GM18519 (cell line): ENCODE measurements around the gene ANKRD13B.

Experiments
- ATAC-seq: cut with Tn5 transposase; IDR thresholded peaks from one replicate; pipeline ENCODE4 v1.9.1; 2021; ENCODE audit warnings: mild to moderate bottlenecking, moderate library complexity; ENCODE audit not compliant: unreplicated experiment, low FRiP score

The ANKRD13B gene

GRCh38 chr17:29579866-29580771, 12.8 kb upstream of the ANKRD13B start:
- ATAC-seq, result peak; percentile 63

- no peak for ATAC-seq
Observed at GRCh38 chr17:29581583-29582253, 11.2 kb upstream of the ANKRD13B start.

- no peak for ATAC-seq
Observed at GRCh38 chr17:29582254-29582765, 10.6 kb upstream of the ANKRD13B start.

GRCh38 chr17:29582772-29583171, 10.2 kb upstream of the ANKRD13B start:
- ATAC-seq, result no peak

GRCh38 chr17:29583324-29584248, 9.3 kb upstream of the ANKRD13B start:
- no peak for ATAC-seq

- no peak for ATAC-seq
Observed at GRCh38 chr17:29584452-29585079, 8.4 kb upstream of the ANKRD13B start.

GRCh38 chr17:29585080-29585751, 7.7 kb upstream of the ANKRD13B start:
- ATAC-seq, result no peak

- no peak for ATAC-seq
Observed at GRCh38 chr17:29586676-29587469, 6.1 kb upstream of the ANKRD13B start.

- ATAC-seq, result no peak
Observed at GRCh38 chr17:29587591-29587990, 5.3 kb upstream of the ANKRD13B start.

- ATAC-seq, result no peak
Observed at GRCh38 chr17:29588017-29588561, 4.8 kb upstream of the ANKRD13B start.

- no peak for ATAC-seq
Observed at GRCh38 chr17:29588562-29589411, 4.1 kb upstream of the ANKRD13B start.

GRCh38 chr17:29589524-29590410, 3.2 kb upstream of the ANKRD13B start, which contains the start of gene GIT1:
Gene GIT1 (minus strand): TSS chr17:29589648. CDS start chr17:29589378, 270 bp downstream.
- no peak for ATAC-seq

- ATAC-seq, result no peak
Observed at GRCh38 chr17:29590411-29591145, 2.4 kb upstream of the ANKRD13B start.

GRCh38 chr17:29591146-29591736, 1.7 kb upstream of the ANKRD13B start:
- no peak for ATAC-seq
